ENCODE data around the gene GLOD5. TPM values are rescaled to one million over a fixed set of nuclear protein-coding genes. Genes with fewer than 3 reads are reported as not detected.

GLOD5 gene
- total RNA-seq, 1 donor from 2014 or later, result not detected

DNA sequence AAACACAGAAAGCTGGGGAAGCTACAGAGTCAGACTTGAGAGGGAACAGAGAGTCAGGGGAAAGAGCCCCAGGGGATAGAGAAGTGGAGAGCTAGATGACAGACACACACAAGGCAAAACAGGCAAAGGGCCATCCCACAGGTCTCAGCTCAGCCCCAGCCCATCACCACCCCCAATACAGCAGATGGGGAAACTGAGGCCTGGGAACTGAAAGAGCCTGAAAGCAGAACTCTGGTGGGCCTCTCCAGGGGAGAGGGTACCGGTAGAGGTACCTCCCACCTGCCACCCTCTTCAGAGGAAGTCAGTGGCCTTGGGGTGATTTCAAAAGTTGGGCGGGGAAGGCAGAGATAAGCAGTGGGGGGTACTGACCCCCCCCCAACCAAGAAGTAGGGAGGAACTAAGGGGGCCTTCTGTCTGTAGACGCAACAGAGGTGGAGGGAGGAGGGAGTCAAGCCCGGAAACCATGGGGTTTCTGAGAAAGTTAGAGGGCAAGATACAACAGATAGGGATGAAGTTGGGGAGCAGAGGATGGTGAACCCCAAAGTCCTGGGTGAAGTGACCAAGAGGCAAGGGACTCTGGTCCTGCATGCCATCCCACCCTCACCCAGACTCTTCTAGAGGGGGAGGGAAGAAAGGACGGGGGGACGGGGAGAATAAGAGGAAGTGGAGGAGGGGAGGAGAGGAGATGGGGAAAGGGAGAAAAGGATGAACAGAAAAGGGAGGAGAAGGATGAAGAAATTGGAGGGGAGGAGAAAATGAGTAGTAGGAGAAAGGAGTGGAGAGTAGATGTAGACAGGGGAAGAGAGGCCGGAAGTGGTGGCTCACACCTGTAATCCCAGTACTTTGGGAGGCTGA lies 28.0 kb downstream of the GLOD5 start:
- H3K27me3 ChIP-seq, result no peaks in the 10 kb centered on the region
- DNase-seq (ENCODE audit: extremely low spot score in 2 of 2), result no peak
- no peaks in the 10 kb centered on the region for H3K36me3 ChIP-seq
- TF ChIP-seq POLR2AphosphoS5 (IDR thresholded peaks at IDR 0.05; ENCODE audit: insufficient read depth in 1 of 2, low read depth in 1 of 2), result no peak
- TF ChIP-seq POLR2A (IDR thresholded peaks at IDR 0.05), result no peak
- TF ChIP-seq, protein P1, sequence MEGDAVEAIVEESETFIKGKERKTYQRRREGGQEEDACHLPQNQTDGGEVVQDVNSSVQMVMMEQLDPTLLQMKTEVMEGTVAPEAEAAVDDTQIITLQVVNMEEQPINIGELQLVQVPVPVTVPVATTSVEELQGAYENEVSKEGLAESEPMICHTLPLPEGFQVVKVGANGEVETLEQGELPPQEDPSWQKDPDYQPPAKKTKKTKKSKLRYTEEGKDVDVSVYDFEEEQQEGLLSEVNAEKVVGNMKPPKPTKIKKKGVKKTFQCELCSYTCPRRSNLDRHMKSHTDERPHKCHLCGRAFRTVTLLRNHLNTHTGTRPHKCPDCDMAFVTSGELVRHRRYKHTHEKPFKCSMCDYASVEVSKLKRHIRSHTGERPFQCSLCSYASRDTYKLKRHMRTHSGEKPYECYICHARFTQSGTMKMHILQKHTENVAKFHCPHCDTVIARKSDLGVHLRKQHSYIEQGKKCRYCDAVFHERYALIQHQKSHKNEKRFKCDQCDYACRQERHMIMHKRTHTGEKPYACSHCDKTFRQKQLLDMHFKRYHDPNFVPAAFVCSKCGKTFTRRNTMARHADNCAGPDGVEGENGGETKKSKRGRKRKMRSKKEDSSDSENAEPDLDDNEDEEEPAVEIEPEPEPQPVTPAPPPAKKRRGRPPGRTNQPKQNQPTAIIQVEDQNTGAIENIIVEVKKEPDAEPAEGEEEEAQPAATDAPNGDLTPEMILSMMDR (IDR thresholded peaks at IDR 0.05), result no peak
- H3K4me3 ChIP-seq, result no peak overlapping the region
- no peaks in the 10 kb centered on the region for H3K4me1 ChIP-seq
- intact Hi-C loops (cut with DNase I), result no loop called here
- H3K27ac ChIP-seq, result no peak overlapping the region
- no peaks in the 10 kb centered on the region for H3K9me3 ChIP-seq

DNA sequence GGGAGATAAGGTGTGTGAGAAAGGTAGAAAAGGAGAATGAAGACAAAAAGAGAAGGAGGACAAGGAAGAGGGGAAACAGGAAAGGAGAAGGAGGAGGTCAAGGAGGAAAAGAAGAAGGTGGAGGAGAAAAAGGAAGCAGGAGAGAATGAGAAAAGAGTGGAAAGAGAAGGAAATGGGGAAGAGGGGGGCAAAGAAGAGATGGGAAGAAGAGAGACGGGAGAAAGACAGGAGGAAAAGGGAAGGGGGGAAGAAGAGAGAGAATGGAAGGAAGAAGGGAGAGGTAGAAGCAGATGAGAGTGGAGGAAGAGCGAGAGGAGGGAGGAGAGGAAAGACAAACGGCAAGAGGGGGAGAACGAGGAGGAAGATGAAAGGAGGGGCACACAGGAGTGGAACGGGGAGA lies 28.9 kb downstream of the GLOD5 start:
- H3K4me3 ChIP-seq, result no peak overlapping the region

DNA sequence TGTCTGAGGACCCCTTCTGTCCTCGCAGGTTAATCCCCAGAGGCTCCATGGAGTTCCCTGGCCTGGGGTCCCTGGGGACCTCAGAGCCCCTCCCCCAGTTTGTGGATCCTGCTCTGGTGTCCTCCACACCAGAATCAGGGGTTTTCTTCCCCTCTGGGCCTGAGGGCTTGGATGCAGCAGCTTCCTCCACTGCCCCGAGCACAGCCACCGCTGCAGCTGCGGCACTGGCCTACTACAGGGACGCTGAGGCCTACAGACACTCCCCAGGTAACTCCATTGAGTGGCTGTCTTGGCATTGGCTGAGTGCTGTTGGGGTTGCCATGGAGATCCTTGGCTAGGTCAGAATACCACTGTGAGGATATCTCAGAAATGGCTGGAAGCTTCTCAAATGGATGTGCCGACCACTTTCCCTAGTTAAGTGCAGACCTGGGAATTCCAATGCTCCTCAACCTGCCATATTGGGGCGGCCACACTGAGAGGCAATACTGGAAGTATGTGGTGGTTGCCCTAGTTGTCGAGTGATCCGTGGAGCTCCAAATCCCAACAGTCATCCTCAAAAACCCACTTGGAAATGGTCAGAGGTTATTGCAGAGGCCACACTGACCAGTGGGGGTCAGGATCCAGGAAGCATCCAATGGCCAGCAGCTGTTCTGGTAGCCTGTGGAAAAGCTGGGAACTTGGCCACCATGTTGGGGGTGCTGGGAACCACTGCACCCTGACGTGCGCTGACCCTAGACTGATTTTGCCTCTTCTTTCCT lies 29.7 kb downstream of the GLOD5 start:
- intact Hi-C loops (cut with DNase I), result no loop called here
- Histone ChIP-seq H3K27me3 (no peaks in the 10 kb centered on the region), H3K27ac (no peak overlapping the region), H3K4me1 (no peaks in the 10 kb centered on the region), H3K9me3 (no peaks in the 10 kb centered on the region), H3K36me3 (no peaks in the 10 kb centered on the region), H3K4me3 (no peak overlapping the region)
- TF ChIP-seq, protein P1 (IDR thresholded peaks at IDR 0.05), result no peak
- no peak for TF ChIP-seq POLR2A (IDR thresholded peaks at IDR 0.05)
- TF ChIP-seq POLR2AphosphoS5 (IDR thresholded peaks at IDR 0.05; ENCODE audit: insufficient read depth in 1 of 2, low read depth in 1 of 2), result no peak
- DNase-seq (ENCODE audit: extremely low spot score in 2 of 2), result no peak

More for the DNA sequence above, 28.9 kb downstream of the GLOD5 start:
- Histone ChIP-seq H3K27ac (no peak overlapping the region), H3K4me1 (no peaks in the 10 kb centered on the region), H3K36me3 (no peaks in the 10 kb centered on the region), H3K27me3 (no peaks in the 10 kb centered on the region), H3K9me3 (no peaks in the 10 kb centered on the region)
- intact Hi-C loops (cut with DNase I), result no loop called here
- TF ChIP-seq POLR2AphosphoS5 (IDR thresholded peaks at IDR 0.05; ENCODE audit: insufficient read depth in 1 of 2, low read depth in 1 of 2), result no peak
- DNase-seq (ENCODE audit: extremely low spot score in 2 of 2), result no peak

DNA sequence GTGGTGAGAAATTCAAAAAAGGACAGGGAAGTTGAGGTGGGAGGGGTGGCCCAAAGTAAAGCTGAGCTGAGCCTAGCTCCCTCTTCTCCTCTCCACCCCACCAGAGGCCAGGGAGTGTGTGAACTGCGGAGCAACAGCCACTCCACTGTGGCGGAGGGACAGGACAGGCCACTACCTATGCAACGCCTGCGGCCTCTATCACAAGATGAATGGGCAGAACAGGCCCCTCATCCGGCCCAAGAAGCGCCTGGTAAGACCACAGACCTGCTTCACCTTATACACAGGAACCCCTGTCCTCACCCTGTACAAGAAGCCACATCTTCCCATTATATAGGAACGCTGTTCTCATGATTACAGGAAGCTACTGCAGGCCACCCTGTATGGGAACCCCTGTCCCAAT lies 30.7 kb downstream of the GLOD5 start:
- Histone ChIP-seq H3K4me3 (no peak overlapping the region), H3K27ac (no peak overlapping the region), H3K27me3 (no peaks in the 10 kb centered on the region), H3K36me3 (no peaks in the 10 kb centered on the region), H3K4me1 (no peaks in the 10 kb centered on the region), H3K9me3 (no peaks in the 10 kb centered on the region)
- intact Hi-C loops (cut with DNase I), result no loop called here
- TF ChIP-seq POLR2A (IDR thresholded peaks at IDR 0.05) (no peak), POLR2AphosphoS5 (IDR thresholded peaks at IDR 0.05; ENCODE audit: insufficient read depth in 1 of 2, low read depth in 1 of 2) (no peak)
- TF ChIP-seq, protein P1 (IDR thresholded peaks at IDR 0.05), result no peak
- no peak for DNase-seq (ENCODE audit: extremely low spot score in 2 of 2)

DNA sequence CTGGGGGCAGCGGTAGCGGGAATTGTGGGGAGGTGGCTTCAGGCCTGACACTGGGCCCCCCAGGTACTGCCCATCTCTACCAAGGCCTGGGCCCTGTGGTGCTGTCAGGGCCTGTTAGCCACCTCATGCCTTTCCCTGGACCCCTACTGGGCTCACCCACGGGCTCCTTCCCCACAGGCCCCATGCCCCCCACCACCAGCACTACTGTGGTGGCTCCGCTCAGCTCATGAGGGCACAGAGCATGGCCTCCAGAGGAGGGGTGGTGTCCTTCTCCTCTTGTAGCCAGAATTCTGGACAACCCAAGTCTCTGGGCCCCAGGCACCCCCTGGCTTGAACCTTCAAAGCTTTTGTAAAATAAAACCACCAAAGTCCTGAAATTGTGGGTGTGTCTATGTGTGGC lies 32.4 kb downstream of the GLOD5 start:
- Histone ChIP-seq H3K27me3 (no peaks in the 10 kb centered on the region), H3K27ac (no peak overlapping the region), H3K4me3 (no peak overlapping the region), H3K36me3 (no peaks in the 10 kb centered on the region), H3K9me3 (no peaks in the 10 kb centered on the region), H3K4me1 (no peaks in the 10 kb centered on the region)
- intact Hi-C loops (cut with DNase I), result no loop called here
- DNase-seq (ENCODE audit: extremely low spot score in 2 of 2), result no peak
- no peak for TF ChIP-seq POLR2A (IDR thresholded peaks at IDR 0.05)
- TF ChIP-seq, protein P1 (IDR thresholded peaks at IDR 0.05), result no peak
- no peak for TF ChIP-seq POLR2AphosphoS5 (IDR thresholded peaks at IDR 0.05; ENCODE audit: insufficient read depth in 1 of 2, low read depth in 1 of 2)

All from vagina (tissue), 2 donors.